Heart left ventricle (tissue), 13 donors: ENCODE data around the gene LCMT1.

Source experiments
- POLR2A ChIP-seq, 2 donors: fragments of 450-650 bp; IDR thresholded peaks; one replicate each; pipeline ENCODE4 v1.6.1; 2017; ENCODE audit warnings: antibody characterized with exemption in 2 of 2, mild to moderate bottlenecking in 2 of 2, moderate library complexity in 2 of 2
- TF ChIP-seq, protein P1 (sequence below), 12 donors: fragments of 200-600 bp; sonication (generic) in 4 of 12; IDR thresholded peaks; one replicate each; pipeline versions ENCODE4 v1.5.0 to v1.8.0; 2018 to 2022; ENCODE audit warnings: antibody characterized with exemption in 12 of 12, mild to moderate bottlenecking in 5 of 12
- donor health status: ischemic (EF 13 %, LVEDD 7.1; RV severe dilation, severe dysfunction).
- donor health status: DM: no; HTN: yes; CAD: no.
- donor health status: DM: no; HTN: no; CAD: no.
- donor health status: ischemic (EF 25% LVEDD 6.9; RV normal size, moderate dysfunction).
- donor health status: ischemic (EF 25% LVEDD 5.7; RV mildly dilated, moderate dysfunction).
- donor health status: ischemic (EF 35%, LVEDD 5.7; RV mildly dilated, moderate dysfunction).
- donor health status: nonischemic (EF 11% LVEDD 7.7; RV severe dilation, severe dysfunction).
- donor health status: DM: yes; HTN: yes; CAD: no.
- donor health status: PGD.
- donor health status: ischemic (EF 29% LVEDD 5.4; RV normal size, mild dysfunction).
- donor health status: nonischemic (EF 23%, LVEDD 6.1; RV moderate dilation, normal function).

DNA sequence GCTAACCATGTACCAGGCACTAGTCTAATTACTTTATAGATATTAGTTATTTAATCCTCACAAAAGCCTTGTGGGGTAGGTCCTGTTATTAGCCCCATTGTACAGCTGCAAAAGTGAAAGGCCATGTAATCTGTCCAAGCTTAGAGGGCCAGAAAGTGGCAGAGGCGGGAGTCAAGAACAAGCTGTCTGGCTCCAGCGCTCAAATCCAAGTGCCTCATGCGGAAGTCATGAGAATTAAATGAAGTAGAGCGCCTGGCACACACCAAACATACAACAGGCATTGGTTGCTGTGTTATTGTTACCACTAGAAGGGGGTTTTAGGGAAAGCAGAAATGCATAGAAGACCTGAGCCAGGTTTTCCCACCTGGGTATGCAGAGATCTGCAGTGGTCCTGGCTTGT, 106.4 kb downstream of the LCMT1 start:
- TF ChIP-seq, protein P1, sequence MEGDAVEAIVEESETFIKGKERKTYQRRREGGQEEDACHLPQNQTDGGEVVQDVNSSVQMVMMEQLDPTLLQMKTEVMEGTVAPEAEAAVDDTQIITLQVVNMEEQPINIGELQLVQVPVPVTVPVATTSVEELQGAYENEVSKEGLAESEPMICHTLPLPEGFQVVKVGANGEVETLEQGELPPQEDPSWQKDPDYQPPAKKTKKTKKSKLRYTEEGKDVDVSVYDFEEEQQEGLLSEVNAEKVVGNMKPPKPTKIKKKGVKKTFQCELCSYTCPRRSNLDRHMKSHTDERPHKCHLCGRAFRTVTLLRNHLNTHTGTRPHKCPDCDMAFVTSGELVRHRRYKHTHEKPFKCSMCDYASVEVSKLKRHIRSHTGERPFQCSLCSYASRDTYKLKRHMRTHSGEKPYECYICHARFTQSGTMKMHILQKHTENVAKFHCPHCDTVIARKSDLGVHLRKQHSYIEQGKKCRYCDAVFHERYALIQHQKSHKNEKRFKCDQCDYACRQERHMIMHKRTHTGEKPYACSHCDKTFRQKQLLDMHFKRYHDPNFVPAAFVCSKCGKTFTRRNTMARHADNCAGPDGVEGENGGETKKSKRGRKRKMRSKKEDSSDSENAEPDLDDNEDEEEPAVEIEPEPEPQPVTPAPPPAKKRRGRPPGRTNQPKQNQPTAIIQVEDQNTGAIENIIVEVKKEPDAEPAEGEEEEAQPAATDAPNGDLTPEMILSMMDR (IDR thresholded peaks at IDR 0.05): no peak
- TF ChIP-seq POLR2A (IDR thresholded peaks at IDR 0.05): no peak
